Measurements from ENCODE around the gene HSPA4L.

HSPA4L gene

DNA sequence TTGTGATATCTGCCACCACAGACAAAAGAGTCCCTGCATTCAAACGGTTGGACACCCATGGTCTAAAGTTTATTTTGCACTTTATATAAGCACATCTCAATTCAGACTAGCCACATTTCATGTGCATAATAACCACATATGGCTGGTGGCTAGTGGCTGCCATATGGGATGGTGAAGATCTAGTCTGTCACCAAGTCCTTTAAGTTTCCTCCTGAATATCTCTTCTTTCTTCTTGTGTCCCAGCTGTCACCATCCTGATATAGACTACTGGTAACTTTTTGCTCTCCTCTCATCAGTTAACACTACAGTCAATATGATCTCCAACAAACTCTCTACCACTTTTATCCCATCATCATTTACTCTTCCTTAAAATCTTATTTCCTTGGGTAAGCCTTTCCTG, 9.3 kb downstream of the HSPA4L start:
- Histone ChIP-seq H3K27me3 (ENCODE audit: insufficient read depth, low read length) (no peaks in the 10 kb centered on the region), H3K9ac (ENCODE audit: low read depth, low read length) (no peak overlapping the region), H3K4me1 (ENCODE audit: insufficient read depth, low read length) (no peaks in the 10 kb centered on the region), H3K27ac (ENCODE audit: low read length) (no peak overlapping the region), H3K4me3 (ENCODE audit: low read length) (no peak overlapping the region), H3K9me3 (ENCODE audit: insufficient read depth, low read depth, low read length) (no peaks in the 10 kb centered on the region), H3K36me3 (ENCODE audit: insufficient read depth, low read depth, low read length) (no peaks in the 10 kb centered on the region)

GRCh38 chr4:127793528-127793927, 11.4 kb downstream of the HSPA4L start:
- no peaks in the 10 kb centered on the region for H3K27me3 ChIP-seq (ENCODE audit: insufficient read depth, low read length)
- no peaks in the 10 kb centered on the region for H3K4me1 ChIP-seq (ENCODE audit: insufficient read depth, low read length)
- no peak overlapping the region for H3K27ac ChIP-seq (ENCODE audit: low read length)
- H3K4me3 ChIP-seq (ENCODE audit: low read length): no peak overlapping the region
- no peak overlapping the region for H3K9ac ChIP-seq (ENCODE audit: low read depth, low read length)
- H3K9me3 ChIP-seq (ENCODE audit: insufficient read depth, low read depth, low read length): no peaks in the 10 kb centered on the region
- no peaks in the 10 kb centered on the region for H3K36me3 ChIP-seq (ENCODE audit: insufficient read depth, low read depth, low read length)

GRCh38 chr4:127799711-127800110, 17.6 kb downstream of the HSPA4L start:
- Histone ChIP-seq H3K36me3 (ENCODE audit: insufficient read depth, low read depth, low read length) (no peaks in the 10 kb centered on the region), H3K9ac (ENCODE audit: low read depth, low read length) (no peak overlapping the region), H3K4me1 (ENCODE audit: insufficient read depth, low read length) (no peaks in the 10 kb centered on the region), H3K9me3 (ENCODE audit: insufficient read depth, low read depth, low read length) (no peaks in the 10 kb centered on the region), H3K27ac (ENCODE audit: low read length) (no peak overlapping the region), H3K4me3 (ENCODE audit: low read length) (no peak overlapping the region), H3K27me3 (ENCODE audit: insufficient read depth, low read length) (no peaks in the 10 kb centered on the region)

DNA sequence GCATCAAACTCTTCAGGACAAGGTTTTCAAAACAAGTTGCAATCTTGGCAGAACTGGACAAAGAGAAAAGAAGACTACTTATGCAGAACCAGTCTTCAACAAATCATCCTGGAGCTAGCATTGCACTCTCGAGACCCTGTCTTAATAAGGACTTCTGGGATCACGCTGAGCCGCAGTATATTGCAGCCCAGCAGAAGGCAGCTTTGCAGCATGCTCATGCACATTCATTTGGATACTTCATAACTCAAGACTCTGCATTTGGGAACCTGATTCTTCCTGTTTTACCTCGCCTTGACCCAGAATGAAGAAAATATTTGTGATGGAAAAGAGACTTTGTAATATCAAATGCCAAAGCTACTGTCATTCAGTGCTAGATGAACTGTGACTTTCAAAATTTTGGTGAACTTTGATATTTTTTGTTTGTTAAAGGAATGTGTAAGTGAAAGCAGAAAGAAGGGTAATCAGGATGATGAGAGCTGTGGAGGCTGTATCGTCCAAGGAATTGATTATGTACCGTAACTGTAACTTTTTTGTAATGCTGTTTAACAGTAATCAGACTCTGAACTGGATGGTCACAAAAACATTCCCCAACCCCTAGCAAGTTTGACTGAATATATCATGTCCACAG, 27.2 kb downstream of the HSPA4L start:
- no peaks in the 10 kb centered on the region for H3K36me3 ChIP-seq (ENCODE audit: insufficient read depth, low read depth, low read length)

DNA sequence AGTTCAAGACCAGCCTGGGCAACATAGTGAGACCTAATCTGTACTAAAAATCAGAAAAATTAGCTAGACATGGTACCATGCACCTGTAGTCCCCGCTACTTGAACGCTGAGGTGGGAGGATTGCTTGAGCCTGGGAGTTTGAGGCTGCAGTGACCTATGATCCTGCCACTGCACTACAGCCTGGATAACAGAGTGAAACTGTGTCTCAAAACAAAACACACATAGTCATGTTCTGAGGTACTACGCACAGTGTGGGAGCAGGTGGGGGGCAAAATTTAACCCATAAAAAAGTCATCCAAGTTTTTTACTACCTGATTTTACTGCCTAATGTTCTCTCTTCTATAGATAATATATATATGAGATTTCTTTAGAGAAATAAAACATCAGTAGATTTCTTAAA, 28.4 kb downstream of the HSPA4L start:
- Histone ChIP-seq H3K27me3 (ENCODE audit: insufficient read depth, low read length) (no peaks in the 10 kb centered on the region), H3K36me3 (ENCODE audit: insufficient read depth, low read depth, low read length) (no peaks in the 10 kb centered on the region), H3K9ac (ENCODE audit: low read depth, low read length) (no peak overlapping the region), H3K4me1 (ENCODE audit: insufficient read depth, low read length) (no peaks in the 10 kb centered on the region), H3K27ac (ENCODE audit: low read length) (no peak overlapping the region), H3K9me3 (ENCODE audit: insufficient read depth, low read depth, low read length) (no peaks in the 10 kb centered on the region), H3K4me3 (ENCODE audit: low read length) (no peak overlapping the region)

More for the DNA sequence above, 27.2 kb downstream of the HSPA4L start:
- H3K27me3 ChIP-seq (ENCODE audit: insufficient read depth, low read length): no peaks in the 10 kb centered on the region
- no peak overlapping the region for H3K4me3 ChIP-seq (ENCODE audit: low read length)
- no peak overlapping the region for H3K27ac ChIP-seq (ENCODE audit: low read length)
- H3K9me3 ChIP-seq (ENCODE audit: insufficient read depth, low read depth, low read length): no peaks in the 10 kb centered on the region
- no peaks in the 10 kb centered on the region for H3K4me1 ChIP-seq (ENCODE audit: insufficient read depth, low read length)
- no peak overlapping the region for H3K9ac ChIP-seq (ENCODE audit: low read depth, low read length)

DNA sequence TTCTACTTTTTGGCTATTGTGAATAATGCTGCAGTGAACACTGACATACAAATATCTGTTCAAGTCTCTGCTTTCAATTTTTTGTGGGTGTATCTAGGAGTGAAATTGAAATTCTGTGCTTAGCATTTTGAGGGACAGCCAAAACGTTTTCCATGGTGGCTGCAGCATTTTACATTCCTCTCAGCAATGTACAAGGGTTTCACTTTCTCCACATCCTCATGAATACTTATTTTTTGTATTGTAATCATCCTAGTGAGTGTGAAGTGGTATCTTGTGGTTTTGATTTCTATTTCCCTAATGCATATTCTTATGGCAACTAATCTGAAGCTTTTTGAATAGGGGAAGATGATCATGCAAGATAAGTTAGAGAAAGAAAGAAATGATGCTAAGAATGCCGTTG, 40.3 kb downstream of the HSPA4L start:
- Histone ChIP-seq H3K4me1 (ENCODE audit: insufficient read depth, low read length) (no peaks in the 10 kb centered on the region), H3K9me3 (ENCODE audit: insufficient read depth, low read depth, low read length) (no peaks in the 10 kb centered on the region), H3K27ac (ENCODE audit: low read length) (no peak overlapping the region), H3K9ac (ENCODE audit: low read depth, low read length) (no peak overlapping the region), H3K27me3 (ENCODE audit: insufficient read depth, low read length) (no peaks in the 10 kb centered on the region), H3K36me3 (ENCODE audit: insufficient read depth, low read depth, low read length) (no peaks in the 10 kb centered on the region), H3K4me3 (ENCODE audit: low read length) (no peak overlapping the region)

GRCh38 chr4:127828121-127828520, 46.0 kb downstream of the HSPA4L start:
- Histone ChIP-seq H3K36me3 (ENCODE audit: insufficient read depth, low read depth, low read length) (no peaks in the 10 kb centered on the region; the same call in 1 of the 2 replicates), H3K9ac (ENCODE audit: low read depth, low read length) (no peak overlapping the region), H3K4me3 (ENCODE audit: low read length) (no peak overlapping the region), H3K4me1 (ENCODE audit: insufficient read depth, low read length) (no peaks in the 10 kb centered on the region), H3K9me3 (ENCODE audit: insufficient read depth, low read depth, low read length) (no peaks in the 10 kb centered on the region), H3K27me3 (ENCODE audit: insufficient read depth, low read length) (no peaks in the 10 kb centered on the region), H3K27ac (ENCODE audit: low read length) (no peak overlapping the region)

DNA sequence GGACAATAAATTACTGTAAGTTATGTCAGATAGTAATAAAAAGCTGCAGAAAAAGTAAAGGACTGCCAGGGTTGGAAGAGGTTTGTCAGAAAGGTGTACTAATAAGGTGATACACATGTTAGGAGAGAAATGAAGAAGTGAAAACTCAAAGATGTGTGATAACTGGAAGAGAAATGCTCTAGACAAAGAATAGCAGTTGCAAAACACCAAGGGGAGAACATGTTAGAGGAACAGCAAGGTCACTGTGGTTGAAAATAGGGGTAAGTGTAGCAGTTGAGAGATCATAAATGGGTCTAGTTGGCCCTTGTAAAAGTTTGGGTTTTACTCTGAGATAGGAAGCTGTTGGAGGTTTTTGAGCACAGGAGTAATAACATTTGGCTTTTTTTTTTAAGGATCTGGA, 46.9 kb downstream of the HSPA4L start:
- no peak overlapping the region for H3K4me3 ChIP-seq (ENCODE audit: low read length)
- no peaks in the 10 kb centered on the region for H3K4me1 ChIP-seq (ENCODE audit: insufficient read depth, low read length)
- H3K9me3 ChIP-seq (ENCODE audit: insufficient read depth, low read depth, low read length): no peaks in the 10 kb centered on the region
- no peak overlapping the region for H3K27ac ChIP-seq (ENCODE audit: low read length)
- no peak overlapping the region for H3K9ac ChIP-seq (ENCODE audit: low read depth, low read length)
- no peaks in the 10 kb centered on the region; the same call in 1 of the 2 replicates for H3K36me3 ChIP-seq (ENCODE audit: insufficient read depth, low read depth, low read length)
- H3K27me3 ChIP-seq (ENCODE audit: insufficient read depth, low read length): no peaks in the 10 kb centered on the region

GRCh38 chr4:127832585-127832984, 50.5 kb downstream of the HSPA4L start:
- no peak overlapping the region for H3K9ac ChIP-seq (ENCODE audit: low read depth, low read length)
- H3K27me3 ChIP-seq (ENCODE audit: insufficient read depth, low read length): no peaks in the 10 kb centered on the region
- no peaks in the 10 kb centered on the region; the same call in 1 of the 2 replicates for H3K36me3 ChIP-seq (ENCODE audit: insufficient read depth, low read depth, low read length)
- H3K27ac ChIP-seq (ENCODE audit: low read length): no peak overlapping the region
- no peak overlapping the region for H3K4me3 ChIP-seq (ENCODE audit: low read length)
- H3K9me3 ChIP-seq (ENCODE audit: insufficient read depth, low read depth, low read length): no peaks in the 10 kb centered on the region
- H3K4me1 ChIP-seq (ENCODE audit: insufficient read depth, low read length): no peaks in the 10 kb centered on the region

DNA sequence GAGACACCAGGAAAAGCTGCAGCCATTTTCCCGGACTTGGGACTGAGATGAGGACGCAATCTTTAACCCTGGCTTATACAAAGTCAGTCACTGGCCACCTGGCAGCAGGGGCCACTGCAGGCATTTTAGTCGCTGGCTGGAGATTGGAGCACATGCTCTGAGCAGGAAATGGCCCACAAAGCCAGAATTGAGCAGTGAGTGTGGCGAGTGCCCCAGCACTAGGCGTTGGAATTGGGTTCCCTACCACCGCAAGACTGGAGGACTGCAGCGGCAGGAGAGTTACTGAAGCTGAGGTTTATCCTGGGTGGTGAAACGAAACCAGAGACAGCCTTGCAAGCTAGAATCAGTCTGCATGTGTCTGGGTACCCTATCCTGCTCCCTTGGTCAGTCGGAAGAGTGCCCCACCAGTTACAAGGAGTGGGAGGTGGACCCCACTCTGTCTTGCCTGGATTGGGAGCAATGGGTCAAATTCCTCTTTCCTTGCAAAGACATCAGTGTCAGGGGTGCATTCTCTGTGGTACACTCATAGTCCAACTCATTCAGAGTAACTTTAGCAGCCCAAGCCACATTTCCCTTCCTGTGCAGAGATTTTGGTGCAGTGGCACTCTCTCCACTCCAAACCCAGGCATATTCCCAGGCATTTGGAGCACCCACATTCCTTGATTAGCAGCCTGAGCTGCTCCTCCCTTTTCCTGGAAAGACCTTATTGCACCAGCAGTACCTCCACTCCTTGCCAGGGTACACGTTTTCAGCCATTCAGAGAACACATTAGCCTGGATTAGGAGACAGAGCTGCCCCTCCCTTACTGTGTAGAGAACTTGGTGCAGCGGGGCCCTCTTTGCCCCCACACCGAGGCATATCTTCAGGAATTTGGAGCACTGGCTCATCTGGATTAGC, 61.8 kb downstream of the HSPA4L start:
- Histone ChIP-seq H3K27ac (ENCODE audit: low read length) (no peak overlapping the region), H3K4me1 (ENCODE audit: insufficient read depth, low read length) (peaks cover 3% of the 10 kb centered on the region; the same call in 1 of the 2 replicates), H3K36me3 (ENCODE audit: insufficient read depth, low read depth, low read length) (no peaks in the 10 kb centered on the region), H3K9me3 (ENCODE audit: insufficient read depth, low read depth, low read length) (no peaks in the 10 kb centered on the region), H3K4me3 (ENCODE audit: low read length) (no peak overlapping the region), H3K27me3 (ENCODE audit: insufficient read depth, low read length) (no peaks in the 10 kb centered on the region), H3K9ac (ENCODE audit: low read depth, low read length) (no peak overlapping the region)

DNA sequence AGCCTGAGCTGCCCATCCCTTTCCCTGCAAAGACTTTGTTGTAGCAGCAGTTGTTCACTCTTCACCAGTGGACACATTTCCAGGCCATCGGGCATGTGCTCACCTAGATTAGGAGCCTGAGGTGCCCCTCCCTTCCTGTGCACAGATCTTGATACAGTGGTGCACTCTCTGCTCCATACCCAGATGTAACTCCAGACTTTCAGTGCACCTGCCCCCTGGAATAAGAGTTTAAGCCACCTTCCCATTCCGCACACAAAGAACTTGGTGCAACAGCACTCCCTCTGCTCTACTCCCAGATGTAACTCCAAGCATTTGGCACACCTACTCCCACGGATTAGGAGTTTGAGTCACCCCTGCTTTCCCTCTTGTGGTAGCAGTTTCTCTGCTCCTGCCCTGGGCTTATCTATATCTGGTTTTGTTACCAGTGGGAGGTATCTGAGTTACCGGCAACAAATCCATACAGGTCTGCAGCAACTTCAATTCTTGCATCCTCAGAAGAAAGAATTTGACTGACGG, 62.5 kb downstream of the HSPA4L start:
- Histone ChIP-seq H3K36me3 (ENCODE audit: insufficient read depth, low read depth, low read length) (no peaks in the 10 kb centered on the region), H3K9ac (ENCODE audit: low read depth, low read length) (no peak overlapping the region), H3K27ac (ENCODE audit: low read length) (no peak overlapping the region), H3K4me1 (ENCODE audit: insufficient read depth, low read length) (peaks cover 3% of the 10 kb centered on the region; the same call in 1 of the 2 replicates), H3K4me3 (ENCODE audit: low read length) (no peak overlapping the region), H3K9me3 (ENCODE audit: insufficient read depth, low read depth, low read length) (0 out of 2 replicates have a peak, but pooled peaks cover under 1% of the 10 kb centered on the region), H3K27me3 (ENCODE audit: insufficient read depth, low read length) (no peaks in the 10 kb centered on the region)

- Histone ChIP-seq H3K27me3 (ENCODE audit: insufficient read depth, low read length) (no peaks in the 10 kb centered on the region), H3K27ac (ENCODE audit: low read length) (no peak overlapping the region), H3K9me3 (ENCODE audit: insufficient read depth, low read depth, low read length) (peaks cover 10% of the 10 kb centered on the region; the same call in 1 of the 2 replicates), H3K36me3 (ENCODE audit: insufficient read depth, low read depth, low read length) (no peaks in the 10 kb centered on the region), H3K4me3 (ENCODE audit: low read length) (no peak overlapping the region), H3K4me1 (ENCODE audit: insufficient read depth, low read length) (peaks cover 3% of the 10 kb centered on the region; the same call in 1 of the 2 replicates), H3K9ac (ENCODE audit: low read depth, low read length) (no peak overlapping the region)
These were observed 63.9 kb downstream of the HSPA4L start for GRCh38 chr4:127846061-127846460.

All from iPS-20b (cell line).